HL-60 (cell line): ENCODE results near the gene APMAP.

Experiments used
- POLR2AphosphoS5 ChIP-seq: IDR thresholded peaks from 2 replicates; pipeline ENCODE4 v1.6.1; 2012; ENCODE audit warnings: low read depth
- TF ChIP-seq, protein P1 (sequence below): IDR thresholded peaks from one replicate; pipeline ENCODE4 v1.5.1; 2011; ENCODE audit warnings: low read length, control low read depth, inconsistent platforms; ENCODE audit not compliant: insufficient read depth

- TF ChIP-seq, protein P1, sequence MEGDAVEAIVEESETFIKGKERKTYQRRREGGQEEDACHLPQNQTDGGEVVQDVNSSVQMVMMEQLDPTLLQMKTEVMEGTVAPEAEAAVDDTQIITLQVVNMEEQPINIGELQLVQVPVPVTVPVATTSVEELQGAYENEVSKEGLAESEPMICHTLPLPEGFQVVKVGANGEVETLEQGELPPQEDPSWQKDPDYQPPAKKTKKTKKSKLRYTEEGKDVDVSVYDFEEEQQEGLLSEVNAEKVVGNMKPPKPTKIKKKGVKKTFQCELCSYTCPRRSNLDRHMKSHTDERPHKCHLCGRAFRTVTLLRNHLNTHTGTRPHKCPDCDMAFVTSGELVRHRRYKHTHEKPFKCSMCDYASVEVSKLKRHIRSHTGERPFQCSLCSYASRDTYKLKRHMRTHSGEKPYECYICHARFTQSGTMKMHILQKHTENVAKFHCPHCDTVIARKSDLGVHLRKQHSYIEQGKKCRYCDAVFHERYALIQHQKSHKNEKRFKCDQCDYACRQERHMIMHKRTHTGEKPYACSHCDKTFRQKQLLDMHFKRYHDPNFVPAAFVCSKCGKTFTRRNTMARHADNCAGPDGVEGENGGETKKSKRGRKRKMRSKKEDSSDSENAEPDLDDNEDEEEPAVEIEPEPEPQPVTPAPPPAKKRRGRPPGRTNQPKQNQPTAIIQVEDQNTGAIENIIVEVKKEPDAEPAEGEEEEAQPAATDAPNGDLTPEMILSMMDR = no peak
- no peak for TF ChIP-seq POLR2AphosphoS5
These were observed 75.5 kb downstream of the APMAP start for GRCh38 chr20:24917056-24917455.
